Measurements from ENCODE around the gene RETN. TPM values are rescaled to one million over a fixed set of nuclear protein-coding genes. Genes with fewer than 3 reads are reported as not detected.
A peak's percentile ranks its signal among the peaks of the same experiment; 100 is the strongest.

Gene RETN
- total and polyA plus RNA-seq, 2 of the 8 experiments (the other 6 are each of a cell fraction or from before 2014, with no cell fraction given) = not detected

DNA sequence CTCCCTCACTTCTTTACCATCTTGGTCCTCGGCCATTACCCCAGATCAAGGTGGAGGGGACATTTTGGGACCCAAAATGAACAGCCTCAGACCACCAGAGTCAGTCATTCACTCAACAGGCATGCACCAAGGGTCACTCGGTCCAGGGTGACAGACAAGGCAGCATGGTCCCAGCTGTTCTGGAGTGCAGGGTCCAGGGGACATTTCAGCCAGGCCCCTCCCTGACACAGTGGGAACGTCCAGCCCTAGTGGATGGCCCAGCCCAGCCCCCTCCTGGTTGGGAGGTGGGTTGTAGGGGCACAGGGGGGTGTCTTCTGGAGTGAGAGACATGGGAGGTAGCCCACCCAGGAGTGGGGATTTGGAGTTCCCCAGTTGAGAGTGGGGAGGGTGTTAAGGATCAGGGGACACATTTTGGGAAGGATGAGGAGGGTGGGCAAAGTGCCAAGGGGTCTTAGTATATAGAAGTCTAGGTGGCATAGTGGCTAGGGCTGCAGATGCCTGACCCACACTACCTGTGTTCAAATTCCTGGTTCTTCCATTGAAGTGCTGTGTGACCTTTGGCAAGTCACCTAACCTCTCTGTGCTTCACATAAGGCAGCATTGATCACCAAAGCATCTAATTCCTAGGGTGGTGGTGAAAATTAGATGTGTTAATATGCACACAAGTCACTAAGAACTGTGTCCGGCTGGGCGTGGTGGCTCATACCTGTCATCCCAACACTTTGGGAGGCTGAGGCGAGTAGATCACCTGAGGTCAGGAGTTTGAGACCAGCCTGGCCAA lies 35.6 kb downstream of the RETN start:
- ChIA-PET POLR2A (ENCODE audit: partially characterized antibody) (interaction anchor here (0.7 to 1.0 kb wide), 2 partner anchors 18 to 806 kb away, joined by 3 read pairs; no protein-coding TSS in a partner anchor), CTCF (ENCODE audit: partially characterized antibody) (no interaction called here)
- H3K23ac ChIP-seq (ENCODE audit: insufficient read length) = no peak overlapping the region
- TF ChIP-seq KDM1A (IDR thresholded peaks at IDR 0.05; ENCODE audit: borderline replicate concordance, low read length) (peak; percentile 91), CBX5 (IDR thresholded peaks at IDR 0.05; ENCODE audit: low read depth, low read length) (no peak), NRF1 (IDR thresholded peaks at IDR 0.05; ENCODE audit: low read depth, low read length) (no peak)
- H2AK5ac ChIP-seq (ENCODE audit: low read depth, low read length) = 0 out of 2 replicates have a peak overlapping the region, but pooled peaks have one; percentile 24
- FAIRE-seq = no peak
- H3K27ac ChIP-seq (ENCODE audit: low read depth, low read length) = no peak overlapping the region
- 89% methylated on average over 6 of the region's 6 CpGs; no CpG with 5 or more reads in 1 of the 2 experiments for WGBS, 2 experiments (ENCODE audit: extremely low coverage in 1 of 2, insufficient coverage in 1 of 2, insufficient read length in 1 of 2, insufficient replicate concordance in 2 of 2, low coverage in 1 of 2, low lambda C conversion rate in 2 of 2, missing lambda C conversion rate in 1 of 2)
- 0 out of 2 replicates have a peak overlapping the region, but pooled peaks have one; percentile 16 for H2BK15ac ChIP-seq (ENCODE audit: low read length)
- H3K27me3 ChIP-seq (replicated peaks in 1 of 4; ENCODE audit: control insufficient read depth in 3 of 4, extremely low read depth in 1 of 4, insufficient read depth in 3 of 4, low read length in 3 of 4) = no peaks in the 10 kb centered on the region; a peak in 1 of 7 replicates
- 0 out of 2 replicates have a peak, but pooled peaks cover 1% of the 10 kb centered on the region for H3K23me2 ChIP-seq (ENCODE audit: low read depth, low read length)
- no peak overlapping the region for H3K9ac ChIP-seq (replicated peaks in 1 of 4; ENCODE audit: extremely low read depth in 1 of 4, low read depth in 3 of 4, low read length in 3 of 4)
- no peak overlapping the region for H3K4ac ChIP-seq (replicated peaks; ENCODE audit: insufficient read length, low read depth, low read length)
- H3K18ac ChIP-seq (ENCODE audit: extremely low read depth, low read length) = no peak overlapping the region
- no peaks in the 10 kb centered on the region for H3K9me3 ChIP-seq (ENCODE audit: insufficient read depth in 2 of 2, low read depth in 1 of 2, low read length in 1 of 2)
- H4K5ac ChIP-seq (ENCODE audit: insufficient read length, low read depth, low read length) = no peak overlapping the region
- no peaks in the 10 kb centered on the region for H3K79me2 ChIP-seq (ENCODE audit: control insufficient read depth in 1 of 2, insufficient read depth in 2 of 2, low read length in 2 of 2)
- DNase-seq (ENCODE audit: low read depth in 1 of 2, low spot score in 2 of 2) = no peak
- peak overlapping the region; percentile 40 for H4K91ac ChIP-seq (replicated peaks; ENCODE audit: insufficient read length, low read length)
- 0 out of 2 replicates have a peak overlapping the region, but pooled peaks have one; percentile 25 for H4K8ac ChIP-seq (ENCODE audit: extremely low read depth, insufficient read depth, low read length)
- no peak overlapping the region for H2BK5ac ChIP-seq (ENCODE audit: low read depth, low read length)
- H3K4me3 ChIP-seq (ENCODE audit: extremely low read depth in 1 of 4, insufficient read depth in 2 of 4, low read depth in 3 of 4, low read length in 4 of 4) = no peak overlapping the region
- H3K56ac ChIP-seq (replicated peaks; ENCODE audit: insufficient read length, low read depth, low read length) = no peak overlapping the region
- H2BK12ac ChIP-seq (ENCODE audit: low read depth, low read length) = no peak overlapping the region
- H3K79me1 ChIP-seq (ENCODE audit: low read depth, low read length) = no peaks in the 10 kb centered on the region
- no peak overlapping the region for H2BK120ac ChIP-seq (replicated peaks; ENCODE audit: low read depth, low read length)
- H2BK20ac ChIP-seq (ENCODE audit: low read length) = no peak overlapping the region
- no peak overlapping the region for H3K4me2 ChIP-seq (ENCODE audit: insufficient read depth in 1 of 2, low read depth in 2 of 2, low read length in 2 of 2)
- no peaks in the 10 kb centered on the region for H3K36me3 ChIP-seq (ENCODE audit: control insufficient read depth in 2 of 4, insufficient read depth in 4 of 4, low read length in 3 of 4)
- H4K20me1 ChIP-seq (replicated peaks in 1 of 2; ENCODE audit: control insufficient read depth in 1 of 2, insufficient read depth in 2 of 2, low read length in 2 of 2) = no peaks in the 10 kb centered on the region
- H3K14ac ChIP-seq (ENCODE audit: insufficient read length) = no peak overlapping the region
- no peaks in the 10 kb centered on the region; a peak in 1 of 7 replicates for H3K4me1 ChIP-seq (replicated peaks in 1 of 4; ENCODE audit: control insufficient read depth in 3 of 4, insufficient read depth in 4 of 4, low read length in 3 of 4)
- H2AFZ ChIP-seq (ENCODE audit: low read length) = no peak overlapping the region

Data from H1 (cell line).